Measurements from ENCODE around the gene PPA2. TPM values are rescaled to one million over a fixed set of nuclear protein-coding genes. Genes with fewer than 3 reads are reported as not detected.

The PPA2 gene
- total and polyA plus RNA-seq, 10 of the 15 experiments (the other 5 are each of a cell fraction or from before 2014, with no cell fraction given) = 93.8 to 293 (median 146) TPM

DNA sequence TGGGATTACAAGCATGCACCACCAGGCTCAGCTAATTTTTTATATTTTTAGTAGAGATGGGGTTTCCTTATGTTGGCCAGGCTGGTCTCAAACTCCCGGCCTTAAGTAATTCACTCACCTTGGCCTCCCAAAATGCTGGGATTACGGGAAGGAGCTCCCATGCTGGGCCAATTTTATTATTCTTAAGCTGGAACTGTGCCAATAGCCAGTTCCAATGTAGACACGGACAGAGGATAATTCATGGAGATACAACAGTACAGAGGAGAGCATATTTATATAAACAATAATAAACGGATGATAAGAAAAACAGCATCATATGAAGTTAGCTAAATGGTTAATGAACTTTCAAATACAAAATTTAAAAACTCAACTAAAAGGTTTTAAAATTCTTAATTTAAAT lies 87.8 kb downstream of the PPA2 start:
- Histone ChIP-seq H3K27me3 (replicated peaks in 1 of 2; ENCODE audit: control insufficient read depth in 2 of 2, insufficient read depth in 2 of 2, low read length in 1 of 2) (no peaks in the 10 kb centered on the region), H3K79me2 (ENCODE audit: control insufficient read depth, insufficient read depth, low read length) (no peaks in the 10 kb centered on the region), H3K36me3 (ENCODE audit: control insufficient read depth in 2 of 2, insufficient read depth in 2 of 2, low read length in 1 of 2) (0 out of 4 replicates have a peak, but pooled peaks cover 0 to 2% of the 10 kb centered on the region in 2 experiments), H3K9me3 (replicated peaks; ENCODE audit: control insufficient read depth, insufficient read depth, low read length) (no peaks in the 10 kb centered on the region), H4K20me1 (ENCODE audit: control insufficient read depth, insufficient read depth) (no peaks in the 10 kb centered on the region), H3K4me1 (ENCODE audit: control insufficient read depth, insufficient read depth, low read length) (no peaks in the 10 kb centered on the region), H3K27ac (ENCODE audit: control insufficient read depth, insufficient read depth) (no peak overlapping the region), H3K9ac (ENCODE audit: control insufficient read depth, insufficient read depth, low read length) (no peak overlapping the region), H3K4me3 (no peak overlapping the region), H2AFZ (ENCODE audit: control insufficient read depth, low read depth, low read length) (no peak overlapping the region), H3K4me2 (ENCODE audit: control insufficient read depth, insufficient read depth) (no peak overlapping the region)
- TF ChIP-seq, protein P1, sequence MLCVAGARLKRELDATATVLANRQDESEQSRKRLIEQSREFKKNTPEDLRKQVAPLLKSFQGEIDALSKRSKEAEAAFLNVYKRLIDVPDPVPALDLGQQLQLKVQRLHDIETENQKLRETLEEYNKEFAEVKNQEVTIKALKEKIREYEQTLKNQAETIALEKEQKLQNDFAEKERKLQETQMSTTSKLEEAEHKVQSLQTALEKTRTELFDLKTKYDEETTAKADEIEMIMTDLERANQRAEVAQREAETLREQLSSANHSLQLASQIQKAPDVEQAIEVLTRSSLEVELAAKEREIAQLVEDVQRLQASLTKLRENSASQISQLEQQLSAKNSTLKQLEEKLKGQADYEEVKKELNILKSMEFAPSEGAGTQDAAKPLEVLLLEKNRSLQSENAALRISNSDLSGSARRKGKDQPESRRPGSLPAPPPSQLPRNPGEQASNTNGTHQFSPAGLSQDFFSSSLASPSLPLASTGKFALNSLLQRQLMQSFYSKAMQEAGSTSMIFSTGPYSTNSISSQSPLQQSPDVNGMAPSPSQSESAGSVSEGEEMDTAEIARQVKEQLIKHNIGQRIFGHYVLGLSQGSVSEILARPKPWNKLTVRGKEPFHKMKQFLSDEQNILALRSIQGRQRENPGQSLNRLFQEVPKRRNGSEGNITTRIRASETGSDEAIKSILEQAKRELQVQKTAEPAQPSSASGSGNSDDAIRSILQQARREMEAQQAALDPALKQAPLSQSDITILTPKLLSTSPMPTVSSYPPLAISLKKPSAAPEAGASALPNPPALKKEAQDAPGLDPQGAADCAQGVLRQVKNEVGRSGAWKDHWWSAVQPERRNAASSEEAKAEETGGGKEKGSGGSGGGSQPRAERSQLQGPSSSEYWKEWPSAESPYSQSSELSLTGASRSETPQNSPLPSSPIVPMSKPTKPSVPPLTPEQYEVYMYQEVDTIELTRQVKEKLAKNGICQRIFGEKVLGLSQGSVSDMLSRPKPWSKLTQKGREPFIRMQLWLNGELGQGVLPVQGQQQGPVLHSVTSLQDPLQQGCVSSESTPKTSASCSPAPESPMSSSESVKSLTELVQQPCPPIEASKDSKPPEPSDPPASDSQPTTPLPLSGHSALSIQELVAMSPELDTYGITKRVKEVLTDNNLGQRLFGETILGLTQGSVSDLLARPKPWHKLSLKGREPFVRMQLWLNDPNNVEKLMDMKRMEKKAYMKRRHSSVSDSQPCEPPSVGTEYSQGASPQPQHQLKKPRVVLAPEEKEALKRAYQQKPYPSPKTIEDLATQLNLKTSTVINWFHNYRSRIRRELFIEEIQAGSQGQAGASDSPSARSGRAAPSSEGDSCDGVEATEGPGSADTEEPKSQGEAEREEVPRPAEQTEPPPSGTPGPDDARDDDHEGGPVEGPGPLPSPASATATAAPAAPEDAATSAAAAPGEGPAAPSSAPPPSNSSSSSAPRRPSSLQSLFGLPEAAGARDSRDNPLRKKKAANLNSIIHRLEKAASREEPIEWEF (IDR thresholded peaks at IDR 0.05; ENCODE audit: insufficient replicate concordance, low read depth, low read length) = no peak
- no peak for TF ChIP-seq POLR2AphosphoS5 (IDR thresholded peaks at IDR 0.05; ENCODE audit: low read length)
- TF ChIP-seq RAD21 (IDR thresholded peaks at IDR 0.05; ENCODE audit: insufficient read depth, low read depth, low read length) = no peak
- no TSS peak for BruUV-seq (replicated peaks)
- POLR2A ChIA-PET = no interaction called here
- CTCF ChIA-PET = interaction anchor here (1.1 to 1.9 kb wide), 3 partner anchors 8 to 16 kb away, joined by 3 to 7 read pairs (median 5); no protein-coding TSS in a partner anchor
- RAD21 ChIA-PET (ENCODE audit: unreplicated experiment) = no interaction called here
- intact Hi-C loops (cut with micrococcal nuclease; ENCODE audit: unreplicated experiment) = no loop called here
- FAIRE-seq (no peak), ATAC-seq (no peak), DNase-seq (ENCODE audit: low read depth, low spot score) (no peak)
- in situ Hi-C loops (cut with MboI) = no loop called here
- WGBS (ENCODE audit: insufficient coverage, insufficient replicate concordance, low lambda C conversion rate, missing lambda C conversion rate) = 82% methylated on average over 4 of the region's 4 CpGs
- SMC1A ChIA-PET (ENCODE audit: uncharacterized antibody, unreplicated experiment) = interaction anchor here (1.0 to 1.1 kb wide), 2 partner anchors 30 to 41 kb away, joined by 3 to 4 read pairs; no protein-coding TSS in a partner anchor

All from GM12878 (cell line).